ENCODE results near the gene SPATA1. TPM values are rescaled to one million over a fixed set of nuclear protein-coding genes. Genes with fewer than 3 reads are reported as not detected.

SPATA1 gene
- total and polyA plus RNA-seq, 2 of the 13 experiments (the other 11 are each of a cell fraction or from before 2014, with no cell fraction given): 0.70 to 1.4 TPM

DNA sequence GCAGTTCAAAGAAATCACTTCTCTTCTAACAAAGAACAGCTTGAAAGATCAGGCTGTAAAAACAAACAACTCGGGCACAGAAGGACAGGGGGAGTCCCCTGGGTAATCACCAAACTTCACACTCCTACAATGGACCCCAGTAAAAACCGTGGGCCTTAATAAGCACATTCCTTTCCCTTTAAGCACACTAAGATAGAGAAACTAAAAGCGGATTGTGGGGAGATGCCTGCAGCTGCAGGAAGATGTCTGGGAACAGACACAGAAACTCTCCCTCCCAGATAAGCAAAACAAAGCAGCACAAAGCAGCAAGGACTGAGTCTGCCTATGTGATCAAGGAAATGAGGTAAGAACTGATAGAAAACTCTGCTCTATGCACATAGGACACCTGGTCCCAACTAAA lies 105.6 kb downstream of the SPATA1 start (continued):
- TF ChIP-seq ZNF326 (CRISPR knock-in tag; IDR thresholded peaks at IDR 0.05; ENCODE audit: borderline replicate concordance) (no peak), NR2C2 (CRISPR knock-in tag; IDR thresholded peaks at IDR 0.05; ENCODE audit: borderline replicate concordance) (no peak)

- CTCF ChIA-PET (ENCODE audit: low intra/inter-chr PET ratio, low total read pairs): no interaction called here
- POLR2A ChIA-PET: no interaction called here
- no peaks in the 10 kb centered on the region for H3K27me3 ChIP-seq (ENCODE audit: control insufficient read depth in 1 of 2, insufficient read depth in 2 of 2, low read length in 2 of 2)
- no peak overlapping the region for H3K27ac ChIP-seq (ENCODE audit: extremely low read length, insufficient read depth, low read length)
- in situ Hi-C loops (cut with HindIII; ENCODE audit: extremely low pct_ligation_motif_present, low pct_unique_long_range_greater_than_20kb) (loop anchor here (25.0 kb wide), 2 partner anchors 476 to 676 kb away; partner anchors contain the start of gene PRKACB), intact Hi-C loops (cut with micrococcal nuclease; ENCODE audit: unreplicated experiment) (no loop called here)
- no peak overlapping the region for H3K9ac ChIP-seq (ENCODE audit: insufficient read depth, low read depth, low read length)
- DNase-seq (ENCODE audit: low spot score) (no peak), FAIRE-seq (no peak), ATAC-seq (no peak)
- no peaks in the 10 kb centered on the region for H3K4me1 ChIP-seq (ENCODE audit: insufficient read depth, low read length)
- no peak overlapping the region for H3K4me2 ChIP-seq (ENCODE audit: low read depth, low read length)
- no peaks in the 10 kb centered on the region for H3K79me2 ChIP-seq (ENCODE audit: insufficient read depth, low read length)
- no peak overlapping the region for H3K4me3 ChIP-seq (replicated peaks in 1 of 3; ENCODE audit: insufficient read depth in 1 of 3, low read depth in 2 of 3, low read length in 3 of 3)
- peaks cover 27% of the 10 kb centered on the region for H3K9me3 ChIP-seq (ENCODE audit: low read length)
- TF ChIP-seq ZNF124 (CRISPR knock-in tag; IDR thresholded peaks at IDR 0.05): no peak
- TF ChIP-seq ZBTB33 (CRISPR knock-in tag; IDR thresholded peaks at IDR 0.05): no peak
- TF ChIP-seq MXD3 (CRISPR knock-in tag; IDR thresholded peaks at IDR 0.05): no peak
- TF ChIP-seq NCOR1 (IDR thresholded peaks at IDR 0.05; ENCODE audit: borderline replicate concordance, low read length): no peak
- no peak for TF ChIP-seq ELK4 (CRISPR knock-in tag; IDR thresholded peaks at IDR 0.05; ENCODE audit: borderline replicate concordance)
- no peak for TF ChIP-seq ZNF207 (IDR thresholded peaks at IDR 0.05; ENCODE audit: borderline replicate concordance)
- TF ChIP-seq SAP130 (CRISPR knock-in tag; IDR thresholded peaks at IDR 0.05; ENCODE audit: low read depth): no peak
- TF ChIP-seq CREBL2 (CRISPR knock-in tag; IDR thresholded peaks at IDR 0.05; ENCODE audit: borderline replicate concordance): no peak
- TF ChIP-seq GATAD1 (CRISPR knock-in tag; IDR thresholded peaks at IDR 0.05): no peak
- no peak for TF ChIP-seq ZBTB42 (CRISPR knock-in tag; IDR thresholded peaks at IDR 0.05)
- no peak for TF ChIP-seq SMAD3 (CRISPR knock-in tag; IDR thresholded peaks at IDR 0.05)
- TF ChIP-seq ATF1 (CRISPR knock-in tag; IDR thresholded peaks at IDR 0.05): no peak
- no peak for TF ChIP-seq NR2C2 (CRISPR knock-in tag; IDR thresholded peaks at IDR 0.05; ENCODE audit: borderline replicate concordance)
- no peak for TF ChIP-seq ZNF761 (CRISPR knock-in tag; conservative IDR thresholded peaks at IDR 0.05)
- no peak for TF ChIP-seq HOXA9 (CRISPR knock-in tag; IDR thresholded peaks at IDR 0.05; ENCODE audit: borderline replicate concordance)
- TF ChIP-seq ARID2 (CRISPR knock-in tag; IDR thresholded peaks at IDR 0.05; ENCODE audit: borderline replicate concordance): no peak
- TF ChIP-seq DNMT1 (CRISPR knock-in tag; IDR thresholded peaks at IDR 0.05): no peak
- H4K20me1 ChIP-seq (ENCODE audit: insufficient read depth, low read length): no peaks in the 10 kb centered on the region
- 5% methylated on average over 2 of the region's 2 CpGs for WGBS (ENCODE audit: low lambda C conversion rate)
- BruUV-seq (replicated peaks): no TSS peak
- no peaks in the 10 kb centered on the region for H3K36me3 ChIP-seq (replicated peaks in 1 of 2; ENCODE audit: control insufficient read depth in 1 of 2, insufficient read depth in 2 of 2, low read length in 2 of 2)
- H2AFZ ChIP-seq (ENCODE audit: low read length): no peak overlapping the region
Measured at GRCh38 chr1:84613026-84613425, 106.8 kb downstream of the SPATA1 start.
